HG02571 (cell line): ENCODE measurements around the gene NAALADL1.
"Not testable (repeated sequence)": the region's sequence is repeated elsewhere in the genome, so short reads cannot be mapped to it uniquely, and the experiment has no call there.

Experiments used
- ATAC-seq: cut with Tn5 transposase; IDR thresholded peaks from one replicate; pipeline ENCODE4 v1.9.1; 2021; ENCODE audit warnings: mild to moderate bottlenecking, moderate library complexity; ENCODE audit not compliant: unreplicated experiment

Gene NAALADL1

GRCh38 chr11:65055538-65055937, 2.8 kb downstream of the NAALADL1 start:
- no peak for ATAC-seq

GRCh38 chr11:65053827-65054508, 4.4 kb downstream of the NAALADL1 start:
- no peak for ATAC-seq

GRCh38 chr11:65051398-65051858, 6.9 kb downstream of the NAALADL1 start:
- no peak for ATAC-seq

- no peak for ATAC-seq
Observed at GRCh38 chr11:65047581-65048422, 10.6 kb downstream of the NAALADL1 start.

GRCh38 chr11:65045728-65046127, 12.6 kb downstream of the NAALADL1 start:
- ATAC-seq: no peak

- no peak for ATAC-seq
Observed at GRCh38 chr11:65045061-65045460, 13.3 kb downstream of the NAALADL1 start.

GRCh38 chr11:65043881-65044501, 14.4 kb downstream of the NAALADL1 start:
- no peak for ATAC-seq

GRCh38 chr11:65042891-65043290, 15.5 kb downstream of the NAALADL1 start:
- no peak for ATAC-seq

GRCh38 chr11:65040847-65041622, 17.3 kb downstream of the NAALADL1 start, which contains the start of gene SAC3D1:
TSS of gene SAC3D1 (plus strand) at chr11:65041210. CDS start at chr11:65041293, 83 bp downstream.
- ATAC-seq: peak; percentile 85

GRCh38 chr11:65040520-65040846, 17.9 kb downstream of the NAALADL1 start:
- ATAC-seq: no peak

GRCh38 chr11:65036931-65037330, 21.4 kb downstream of the NAALADL1 start:
- ATAC-seq: no peak

- no peak for ATAC-seq
Observed at GRCh38 chr11:65035579-65035978, 22.8 kb downstream of the NAALADL1 start.

- ATAC-seq: no peak
Observed at GRCh38 chr11:65034423-65034822, 23.9 kb downstream of the NAALADL1 start.

- no peak for ATAC-seq
Observed at GRCh38 chr11:65032216-65032615, 26.1 kb downstream of the NAALADL1 start.

GRCh38 chr11:65027213-65028067, 30.9 kb downstream of the NAALADL1 start, which contains the start of gene SNX15:
TSS of gene SNX15 (plus strand) at chr11:65027439. CDS start at chr11:65027538, 99 bp downstream.
- peak; percentile 74 for ATAC-seq

GRCh38 chr11:65026810-65027209, 31.5 kb downstream of the NAALADL1 start:
- ATAC-seq: no peak

GRCh38 chr11:65023502-65023901, 34.9 kb downstream of the NAALADL1 start:
- ATAC-seq: not testable (repeated sequence)

GRCh38 chr11:65021509-65021908, 36.8 kb downstream of the NAALADL1 start:
- no peak for ATAC-seq

- ATAC-seq: no peak
Observed at GRCh38 chr11:65021003-65021402, 37.4 kb downstream of the NAALADL1 start.

GRCh38 chr11:65019824-65020223, 38.5 kb downstream of the NAALADL1 start:
- no peak for ATAC-seq
